Measurements from ENCODE around the gene MYRIP. TPM values are rescaled to one million over a fixed set of nuclear protein-coding genes. Genes with fewer than 3 reads are reported as not detected.
"Not testable (repeated sequence)": the region's sequence is repeated elsewhere in the genome, so short reads cannot be mapped to it uniquely, and the experiment has no call there.

The MYRIP gene
- polyA plus RNA-seq, 3 donors: not detected

GRCh38 chr3:40024526-40024925 is 215.1 kb downstream of the MYRIP start:
- Histone ChIP-seq H3K36me3 (replicated peaks in 1 of 2; ENCODE audit: control insufficient read depth in 1 of 2, insufficient read depth in 2 of 2, low read length in 2 of 2) (no peaks in the 10 kb centered on the region), H3K4me1 (ENCODE audit: control insufficient read depth in 1 of 2, insufficient read depth in 2 of 2, low read length in 2 of 2) (no peaks in the 10 kb centered on the region), H2AFZ (ENCODE audit: insufficient read depth, low read depth, low read length, poor library complexity, severe bottlenecking) (no peak overlapping the region), H3K9me3 (replicated peaks in 1 of 2; ENCODE audit: control insufficient read depth in 1 of 2, insufficient read depth in 1 of 2, low read length in 2 of 2) (peaks cover 22 to 35% of the 10 kb centered on the region in 2 donors), H3K4me3 (replicated peaks in 1 of 3; ENCODE audit: low read depth in 2 of 3, low read length in 3 of 3) (no peak overlapping the region), H3K27ac (ENCODE audit: low read depth in 1 of 2, low read length in 2 of 2) (no peak overlapping the region), H3K27me3 (ENCODE audit: control insufficient read depth in 2 of 2, insufficient read depth in 2 of 2, low read length in 2 of 2) (no peaks in the 10 kb centered on the region), H3K79me2 (ENCODE audit: insufficient read depth, low read length) (no peaks in the 10 kb centered on the region), H4K20me1 (ENCODE audit: insufficient read depth, low read length) (no peaks in the 10 kb centered on the region), H3K4me2 (replicated peaks; ENCODE audit: extremely low read depth, low read length, poor library complexity, severe bottlenecking) (no peak overlapping the region), H3K9ac (ENCODE audit: insufficient read depth, low read length, poor library complexity, severe bottlenecking) (no peak overlapping the region)
- Mint-ChIP-seq H3K9me3 (peaks cover 18 to 35% (median 23%) of the 10 kb centered on the region in 7 donors), H3K27me3 (ENCODE audit: low read depth in 3 of 3) (peaks cover 2 to 3% (median 3%) of the 10 kb centered on the region in 3 donors), H3K4me1 (no peaks in the 10 kb centered on the region), H3K36me3 (no peaks in the 10 kb centered on the region), H3K27ac (no peak overlapping the region), H3K4me3 (no peak overlapping the region)
- WGBS (ENCODE audit: insufficient coverage): no CpG with 5 or more reads among the region's 2 CpGs
- no peak for TF ChIP-seq CTCF (IDR thresholded peaks at IDR 0.05)
- DNase-seq: no peak
- intact Hi-C loops (cut with micrococcal nuclease): no loop called here

- H3K27me3 Mint-ChIP-seq (ENCODE audit: low read depth in 3 of 3); H3K36me3 ChIP-seq (replicated peaks in 1 of 2; ENCODE audit: control insufficient read depth in 1 of 2, insufficient read depth in 2 of 2, low read length in 2 of 2); H3K4me1 ChIP-seq (ENCODE audit: control insufficient read depth in 1 of 2, insufficient read depth in 2 of 2, low read length in 2 of 2); H2AFZ ChIP-seq (ENCODE audit: insufficient read depth, low read depth, low read length, poor library complexity, severe bottlenecking); H3K4me2 ChIP-seq (replicated peaks; ENCODE audit: extremely low read depth, low read length, poor library complexity, severe bottlenecking); DNase-seq; H3K27me3 ChIP-seq (ENCODE audit: control insufficient read depth in 2 of 2, insufficient read depth in 2 of 2, low read length in 2 of 2); H3K4me3 Mint-ChIP-seq; intact Hi-C loops (cut with micrococcal nuclease); H3K9ac ChIP-seq (ENCODE audit: insufficient read depth, low read length, poor library complexity, severe bottlenecking); H4K20me1 ChIP-seq (ENCODE audit: insufficient read depth, low read length); H3K36me3 Mint-ChIP-seq; H3K4me3 ChIP-seq (replicated peaks in 1 of 3; ENCODE audit: low read depth in 2 of 3, low read length in 3 of 3); H3K79me2 ChIP-seq (ENCODE audit: insufficient read depth, low read length); H3K27ac ChIP-seq (ENCODE audit: low read depth in 1 of 2, low read length in 2 of 2); H3K27ac Mint-ChIP-seq; H3K4me1 Mint-ChIP-seq: not testable (repeated sequence)
- peaks cover 19 to 32% (median 23%) of the 10 kb centered on the region in 7 donors for H3K9me3 Mint-ChIP-seq
- WGBS (ENCODE audit: insufficient coverage): 100% methylated on average over 3 of the region's 9 CpGs
- peaks cover 26 to 35% of the 10 kb centered on the region in 2 donors for H3K9me3 ChIP-seq (replicated peaks in 1 of 2; ENCODE audit: control insufficient read depth in 1 of 2, insufficient read depth in 1 of 2, low read length in 2 of 2)
Measured at GRCh38 chr3:40025892-40026291, 216.5 kb downstream of the MYRIP start.
